DND-41 (cell line): ENCODE data around the gene SUN2.

Experiments
- ATAC-seq: fragments of 200-7000 bp; cut with Tn5 transposase; 3 replicates; pipeline ENCODE4 v1.9.1; 2021; ENCODE audit warnings: low read depth; ENCODE audit not compliant: insufficient read depth
- DNase-seq: peaks from one replicate; pipeline ENCODE4 v3.0.0-alpha.2; 2020
- H2AFZ ChIP-seq: 2 replicates; pipeline ENCODE4 v1.6.0; 2012; ENCODE audit warnings: low read depth, low read length
- H3K27ac ChIP-seq: 2 replicates; pipeline ENCODE4 v1.5.1; 2012; ENCODE audit warnings: low read length, inconsistent platforms
- H3K27me3 ChIP-seq: fragments of 200-600 bp; sonication (generic); 2 replicates; pipeline ENCODE4 v1.6.0; 2012; ENCODE audit warnings: low read length, mild to moderate bottlenecking, inconsistent platforms; ENCODE audit not compliant: insufficient read depth, poor library complexity
- H3K36me3 ChIP-seq: 2 replicates; pipeline ENCODE4 v1.5.1; 2012; ENCODE audit warnings: low read length, inconsistent platforms; ENCODE audit not compliant: insufficient read depth
- H3K4me1 ChIP-seq: 2 replicates; pipeline ENCODE4 v1.5.1; 2012; ENCODE audit warnings: mild to moderate bottlenecking, low read length; ENCODE audit not compliant: insufficient read depth
- H3K4me2 ChIP-seq: 2 replicates; pipeline ENCODE4 v1.6.0; 2012; ENCODE audit warnings: mild to moderate bottlenecking, moderate library complexity, low read length, inconsistent platforms; ENCODE audit not compliant: insufficient read depth
- H3K4me3 ChIP-seq, 2 experiments: fragments of 200-600 bp in 1 of 2; shearing (Covaris generic) in 1 of 2; 2 replicates each; pipeline ENCODE4 v1.5.1; 2012 to 2016; ENCODE audit warnings: inconsistent platforms in 2 of 2, low read length in 2 of 2, mild to moderate bottlenecking in 2 of 2, low read depth in 1 of 2, moderate library complexity in 1 of 2
- H3K79me2 ChIP-seq: 2 replicates; pipeline ENCODE4 v1.6.0; 2012; ENCODE audit warnings: low read length, inconsistent platforms; ENCODE audit not compliant: insufficient read depth
- H3K9ac ChIP-seq: 2 replicates; pipeline ENCODE4 v1.6.0; 2012; ENCODE audit warnings: low read depth, mild to moderate bottlenecking, inconsistent platforms, low read length, moderate library complexity
- H3K9me3 ChIP-seq: 2 replicates; pipeline ENCODE4 v1.5.1; 2012; ENCODE audit warnings: low read length, moderate library complexity, mild to moderate bottlenecking, inconsistent platforms; ENCODE audit not compliant: insufficient read depth, severe bottlenecking
- H4K20me1 ChIP-seq: 2 replicates; pipeline ENCODE4 v1.6.0; 2012; ENCODE audit warnings: low read length; ENCODE audit not compliant: insufficient read depth
- EZH2 ChIP-seq: IDR thresholded peaks from 3 replicates; pipeline ENCODE4 v1.6.1; 2012; ENCODE audit warnings: borderline replicate concordance, low read depth, mild to moderate bottlenecking, moderate library complexity, low read length, inconsistent platforms; ENCODE audit not compliant: severe bottlenecking
- TF ChIP-seq, protein P1 (sequence below): IDR thresholded peaks from 2 replicates; pipeline ENCODE4 v1.5.1; 2012; ENCODE audit warnings: borderline replicate concordance, low read length, moderate library complexity, mild to moderate bottlenecking; ENCODE audit not compliant: poor library complexity, severe bottlenecking; ENCODE audit errors: extremely low read depth

Gene SUN2

GRCh38 chr22:38751066-38751421 is 4.8 kb downstream of the SUN2 start:
- DNase-seq (no peak), ATAC-seq (no peak)
- Histone ChIP-seq H3K79me2 (peaks cover 41% of the 10 kb centered on the region), H3K4me1 (peaks cover 28% of the 10 kb centered on the region), H3K4me2 (no peak overlapping the region), H3K36me3 (peaks cover 79% of the 10 kb centered on the region), H3K27ac (no peak overlapping the region), H3K9ac (no peak overlapping the region), H2AFZ (no peak overlapping the region), H3K27me3 (no peaks in the 10 kb centered on the region), H3K4me3 (no peak overlapping the region), H3K9me3 (no peaks in the 10 kb centered on the region), H4K20me1 (peaks cover 48% of the 10 kb centered on the region)
- TF ChIP-seq, protein P1, sequence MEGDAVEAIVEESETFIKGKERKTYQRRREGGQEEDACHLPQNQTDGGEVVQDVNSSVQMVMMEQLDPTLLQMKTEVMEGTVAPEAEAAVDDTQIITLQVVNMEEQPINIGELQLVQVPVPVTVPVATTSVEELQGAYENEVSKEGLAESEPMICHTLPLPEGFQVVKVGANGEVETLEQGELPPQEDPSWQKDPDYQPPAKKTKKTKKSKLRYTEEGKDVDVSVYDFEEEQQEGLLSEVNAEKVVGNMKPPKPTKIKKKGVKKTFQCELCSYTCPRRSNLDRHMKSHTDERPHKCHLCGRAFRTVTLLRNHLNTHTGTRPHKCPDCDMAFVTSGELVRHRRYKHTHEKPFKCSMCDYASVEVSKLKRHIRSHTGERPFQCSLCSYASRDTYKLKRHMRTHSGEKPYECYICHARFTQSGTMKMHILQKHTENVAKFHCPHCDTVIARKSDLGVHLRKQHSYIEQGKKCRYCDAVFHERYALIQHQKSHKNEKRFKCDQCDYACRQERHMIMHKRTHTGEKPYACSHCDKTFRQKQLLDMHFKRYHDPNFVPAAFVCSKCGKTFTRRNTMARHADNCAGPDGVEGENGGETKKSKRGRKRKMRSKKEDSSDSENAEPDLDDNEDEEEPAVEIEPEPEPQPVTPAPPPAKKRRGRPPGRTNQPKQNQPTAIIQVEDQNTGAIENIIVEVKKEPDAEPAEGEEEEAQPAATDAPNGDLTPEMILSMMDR: no peak
- TF ChIP-seq EZH2: no peak

GRCh38 chr22:38750638-38751037 is 5.2 kb downstream of the SUN2 start:
- Histone ChIP-seq H3K9ac (no peak overlapping the region), H3K27me3 (no peaks in the 10 kb centered on the region), H3K36me3 (peaks cover 84% of the 10 kb centered on the region), H3K4me1 (peaks cover 28% of the 10 kb centered on the region), H4K20me1 (peaks cover 48% of the 10 kb centered on the region), H3K27ac (no peak overlapping the region), H3K4me3 (no peak overlapping the region), H3K4me2 (no peak overlapping the region), H3K9me3 (no peaks in the 10 kb centered on the region), H3K79me2 (peaks cover 38% of the 10 kb centered on the region), H2AFZ (no peak overlapping the region)
- no peak for TF ChIP-seq EZH2
- TF ChIP-seq, protein P1: no peak
- DNase-seq: no peak
- no peak for ATAC-seq

GRCh38 chr22:38750104-38750503 is 5.7 kb downstream of the SUN2 start:
- Histone ChIP-seq H3K4me1 (peaks cover 28% of the 10 kb centered on the region), H4K20me1 (peaks cover 45% of the 10 kb centered on the region), H3K36me3 (peaks cover 89% of the 10 kb centered on the region), H3K9ac (no peak overlapping the region), H2AFZ (no peak overlapping the region), H3K27ac (no peak overlapping the region), H3K27me3 (no peaks in the 10 kb centered on the region), H3K9me3 (no peaks in the 10 kb centered on the region), H3K4me3 (no peak overlapping the region), H3K4me2 (no peak overlapping the region), H3K79me2 (peaks cover 33% of the 10 kb centered on the region)
- ATAC-seq: no peak
- DNase-seq: no peak
- TF ChIP-seq EZH2: no peak
- TF ChIP-seq, protein P1: no peak

GRCh38 chr22:38748487-38749136 is 7.2 kb downstream of the SUN2 start:
- H3K4me3 ChIP-seq: no peak overlapping the region
- no peak overlapping the region for H3K27ac ChIP-seq
- no peak for DNase-seq
- H2AFZ ChIP-seq: no peak overlapping the region
- H3K4me2 ChIP-seq: no peak overlapping the region
- peaks cover 14% of the 10 kb centered on the region for H3K4me1 ChIP-seq
- H3K36me3 ChIP-seq: peaks cover 94% of the 10 kb centered on the region
- no peak overlapping the region for H3K9ac ChIP-seq
- H4K20me1 ChIP-seq: peaks cover 32% of the 10 kb centered on the region
- H3K79me2 ChIP-seq: peaks cover 18% of the 10 kb centered on the region
- no peaks in the 10 kb centered on the region for H3K9me3 ChIP-seq
- TF ChIP-seq, protein P1: no peak
- no peak for TF ChIP-seq EZH2
- no peaks in the 10 kb centered on the region for H3K27me3 ChIP-seq
- ATAC-seq: no peak
